ENCODE data around the gene FAM162B. TPM values are rescaled to one million over a fixed set of nuclear protein-coding genes. Genes with fewer than 3 reads are reported as not detected.

The FAM162B gene
- total RNA-seq, 1 donor from 2014 or later = not detected

DNA sequence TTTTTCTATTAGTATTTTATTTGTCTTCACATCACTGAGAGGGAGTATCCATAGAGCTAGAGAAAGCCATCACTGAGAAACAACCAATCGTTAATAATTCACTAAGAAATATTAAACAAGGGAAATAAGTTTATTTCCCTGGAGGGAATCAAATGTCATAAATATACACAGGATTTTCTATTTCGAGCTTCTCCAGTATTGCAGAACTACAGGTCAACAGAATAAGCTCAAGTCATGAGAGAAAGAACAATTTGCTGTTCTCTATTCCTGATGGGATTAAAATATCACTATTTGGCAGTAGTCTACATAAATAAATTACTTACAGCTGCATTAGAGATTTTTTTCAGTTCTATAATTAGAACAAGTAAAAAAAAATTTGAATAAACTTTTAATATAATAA lies 2.2 kb upstream of the FAM162B start:
- H3K36me3 Mint-ChIP-seq (ENCODE audit: low read depth) = no peaks in the 10 kb centered on the region
- H3K4me3 Mint-ChIP-seq = no peak overlapping the region
- no peak overlapping the region for H3K27ac Mint-ChIP-seq
- ChIA-PET POLR2A (no interaction called here), CTCF (no interaction called here)
- TF ChIP-seq, protein P1, sequence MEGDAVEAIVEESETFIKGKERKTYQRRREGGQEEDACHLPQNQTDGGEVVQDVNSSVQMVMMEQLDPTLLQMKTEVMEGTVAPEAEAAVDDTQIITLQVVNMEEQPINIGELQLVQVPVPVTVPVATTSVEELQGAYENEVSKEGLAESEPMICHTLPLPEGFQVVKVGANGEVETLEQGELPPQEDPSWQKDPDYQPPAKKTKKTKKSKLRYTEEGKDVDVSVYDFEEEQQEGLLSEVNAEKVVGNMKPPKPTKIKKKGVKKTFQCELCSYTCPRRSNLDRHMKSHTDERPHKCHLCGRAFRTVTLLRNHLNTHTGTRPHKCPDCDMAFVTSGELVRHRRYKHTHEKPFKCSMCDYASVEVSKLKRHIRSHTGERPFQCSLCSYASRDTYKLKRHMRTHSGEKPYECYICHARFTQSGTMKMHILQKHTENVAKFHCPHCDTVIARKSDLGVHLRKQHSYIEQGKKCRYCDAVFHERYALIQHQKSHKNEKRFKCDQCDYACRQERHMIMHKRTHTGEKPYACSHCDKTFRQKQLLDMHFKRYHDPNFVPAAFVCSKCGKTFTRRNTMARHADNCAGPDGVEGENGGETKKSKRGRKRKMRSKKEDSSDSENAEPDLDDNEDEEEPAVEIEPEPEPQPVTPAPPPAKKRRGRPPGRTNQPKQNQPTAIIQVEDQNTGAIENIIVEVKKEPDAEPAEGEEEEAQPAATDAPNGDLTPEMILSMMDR (IDR thresholded peaks at IDR 0.05) = no peak
- no peaks in the 10 kb centered on the region for H3K9me3 Mint-ChIP-seq
- DNase-seq (no peak), ATAC-seq (ENCODE audit: low read depth) (no peak)
- peaks cover 10% of the 10 kb centered on the region for H3K4me1 Mint-ChIP-seq
- peaks cover 43% of the 10 kb centered on the region for H3K27me3 Mint-ChIP-seq
- intact Hi-C loops (cut with micrococcal nuclease) = no loop called here

DNA sequence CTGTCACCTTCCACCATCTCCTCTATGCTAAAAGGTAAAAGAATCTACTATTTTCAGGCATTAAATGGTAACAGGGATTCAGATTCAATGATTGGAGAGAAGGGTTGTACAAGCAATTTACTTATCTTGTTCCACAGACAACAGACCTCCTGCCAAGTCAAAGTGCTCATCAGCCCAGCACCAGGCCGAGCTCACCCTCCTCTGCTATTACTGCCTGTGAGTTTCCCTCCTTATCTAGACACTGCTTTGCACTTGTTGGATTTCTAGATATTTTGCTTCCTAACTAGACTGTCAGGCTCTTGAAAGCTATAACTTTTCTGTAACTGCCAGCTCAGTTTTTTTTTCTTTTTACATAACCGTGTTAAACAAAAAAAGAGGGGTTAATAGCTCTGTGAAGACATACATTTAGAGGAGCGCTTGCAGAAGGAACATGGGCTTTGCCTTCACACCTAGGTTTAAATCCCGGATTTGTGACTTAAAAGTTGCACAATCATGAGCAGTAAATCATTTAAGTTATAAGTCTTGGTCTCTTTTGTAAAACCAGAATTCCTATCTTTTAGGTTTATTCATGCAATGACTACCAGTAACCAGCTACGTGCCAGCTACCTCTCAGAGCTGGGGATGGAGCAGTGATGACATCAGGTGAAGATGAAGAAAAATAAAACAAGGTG lies 1.1 kb upstream of the FAM162B start:
- Mint-ChIP-seq H3K9me3 (no peaks in the 10 kb centered on the region), H3K4me3 (peak overlapping the region; percentile 2), H3K27ac (no peak overlapping the region), H3K36me3 (ENCODE audit: low read depth) (no peaks in the 10 kb centered on the region), H3K4me1 (peaks cover 10% of the 10 kb centered on the region), H3K27me3 (peaks cover 43% of the 10 kb centered on the region)
- ATAC-seq (ENCODE audit: low read depth) = no peak
- POLR2A ChIA-PET = no interaction called here
- CTCF ChIA-PET = no interaction called here
- TF ChIP-seq, protein P1 (IDR thresholded peaks at IDR 0.05) = no peak
- no peak for DNase-seq
- intact Hi-C loops (cut with micrococcal nuclease) = no loop called here

DNA sequence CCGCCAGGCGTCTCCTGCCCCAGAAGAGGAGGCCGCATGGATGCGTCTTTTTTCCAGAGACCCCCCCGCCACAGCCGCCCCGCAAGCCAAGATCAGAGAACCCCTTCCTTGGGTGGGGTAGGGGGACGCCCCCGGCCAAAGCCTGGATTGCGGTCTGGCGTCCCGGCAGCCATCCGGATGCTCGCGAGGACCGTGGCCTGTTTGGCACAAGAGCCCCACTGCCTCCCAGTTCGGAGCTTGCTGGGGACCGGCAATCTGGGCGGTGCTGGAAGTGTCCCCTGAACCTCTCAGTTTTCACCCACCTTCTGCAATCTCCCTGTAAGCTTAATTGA lies 924 bp downstream of the FAM162B start:
- POLR2A ChIA-PET = no interaction called here
- intact Hi-C loops (cut with micrococcal nuclease) = no loop called here
- CTCF ChIA-PET = no interaction called here
- ATAC-seq (ENCODE audit: low read depth) = no peak
- DNase-seq = no peak
- peaks cover 40% of the 10 kb centered on the region for H3K27me3 Mint-ChIP-seq
- H3K4me3 Mint-ChIP-seq = peak overlapping the region; percentile 41
- TF ChIP-seq, protein P1 (IDR thresholded peaks at IDR 0.05) = no peak
- peaks cover 10% of the 10 kb centered on the region for H3K4me1 Mint-ChIP-seq
- no peak overlapping the region for H3K27ac Mint-ChIP-seq
- no peaks in the 10 kb centered on the region for H3K9me3 Mint-ChIP-seq
- H3K36me3 Mint-ChIP-seq (ENCODE audit: low read depth) = no peaks in the 10 kb centered on the region

DNA sequence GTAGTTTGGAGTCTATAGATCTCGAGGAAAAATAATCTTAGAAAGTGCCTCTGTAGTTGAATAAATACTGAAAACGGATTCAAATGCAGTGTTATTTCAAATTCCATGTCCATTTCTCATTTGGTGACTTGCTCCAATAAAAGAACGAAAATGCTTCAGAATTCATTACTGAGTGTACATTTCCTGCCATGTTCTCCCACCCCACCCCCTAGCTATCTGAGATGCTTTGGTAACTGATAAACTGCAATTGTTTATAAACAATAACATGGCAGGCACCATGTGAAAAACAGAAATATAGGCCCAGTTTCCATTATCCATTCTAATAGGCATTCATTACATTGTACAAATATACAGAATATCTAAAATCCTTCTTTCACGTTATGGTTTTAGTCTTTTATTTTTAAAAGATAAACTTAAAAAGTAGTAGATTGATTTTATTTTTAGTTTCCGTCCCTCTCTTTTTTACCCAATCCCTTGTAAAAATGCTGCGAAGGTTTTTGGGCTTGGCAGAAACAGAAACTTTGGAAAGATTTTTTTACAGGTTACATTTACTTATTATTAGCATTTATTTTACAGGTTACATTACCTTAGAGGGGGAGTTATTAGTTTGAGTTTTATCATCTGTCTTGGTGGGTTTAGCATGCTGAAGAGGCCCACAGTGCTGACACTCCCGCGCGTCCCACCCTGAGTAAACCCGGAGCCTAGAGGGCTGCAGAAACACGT lies 1.5 kb downstream of the FAM162B start:
- H3K27me3 Mint-ChIP-seq = peaks cover 40% of the 10 kb centered on the region
- H3K9me3 Mint-ChIP-seq = no peaks in the 10 kb centered on the region
- CTCF ChIA-PET = no interaction called here
- no peaks in the 10 kb centered on the region for H3K36me3 Mint-ChIP-seq (ENCODE audit: low read depth)
- H3K27ac Mint-ChIP-seq = no peak overlapping the region
- DNase-seq (no peak), ATAC-seq (ENCODE audit: low read depth) (no peak)
- H3K4me1 Mint-ChIP-seq = peaks cover 10% of the 10 kb centered on the region
- POLR2A ChIA-PET = no interaction called here
- intact Hi-C loops (cut with micrococcal nuclease) = no loop called here
- TF ChIP-seq, protein P1 (IDR thresholded peaks at IDR 0.05) = no peak
- H3K4me3 Mint-ChIP-seq = no peak overlapping the region

DNA sequence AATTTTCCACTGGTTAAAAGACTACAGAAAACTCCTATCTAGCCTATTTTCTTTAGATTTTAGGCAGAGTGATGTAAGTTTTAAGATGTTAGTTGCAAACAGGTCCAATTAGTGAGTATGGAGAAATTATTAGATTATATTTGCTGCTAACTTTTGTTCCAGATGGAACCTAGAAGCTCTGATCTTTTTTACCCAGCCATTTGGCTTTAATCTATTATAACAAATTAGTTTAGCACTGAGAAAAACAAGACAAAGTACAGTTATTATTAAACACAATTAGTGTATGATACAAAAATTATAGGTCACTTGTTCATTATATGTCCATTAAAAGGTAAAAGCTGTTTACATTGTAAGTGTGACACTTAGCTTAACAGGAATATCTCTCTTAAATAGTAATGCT lies 2.5 kb downstream of the FAM162B start:
- intact Hi-C loops (cut with micrococcal nuclease) = no loop called here
- ATAC-seq (ENCODE audit: low read depth) = no peak
- Mint-ChIP-seq H3K4me3 (no peak overlapping the region), H3K4me1 (peaks cover 10% of the 10 kb centered on the region), H3K36me3 (ENCODE audit: low read depth) (no peaks in the 10 kb centered on the region), H3K27me3 (peaks cover 36% of the 10 kb centered on the region), H3K9me3 (no peaks in the 10 kb centered on the region), H3K27ac (no peak overlapping the region)
- ChIA-PET CTCF (no interaction called here), POLR2A (no interaction called here)
- TF ChIP-seq, protein P1 (IDR thresholded peaks at IDR 0.05) = no peak
- DNase-seq = no peak
